GM10266 (cell line): Measurements from ENCODE around the gene SCYL2.
A peak's percentile ranks its signal among the peaks of the same experiment; 100 is the strongest.
"Not testable (repeated sequence)": the region's sequence is repeated elsewhere in the genome, so short reads cannot be mapped to it uniquely, and the experiment has no call there.

Experiments
- DNase-seq: peaks from one replicate; pipeline ENCODE4 v3.0.0; 2012; ENCODE audit errors: extremely low spot score
- TF ChIP-seq, protein P1 (sequence below): IDR thresholded peaks from 2 replicates; pipeline ENCODE4 v1.5.1; 2012; ENCODE audit warnings: mild to moderate bottlenecking, low read depth; ENCODE audit not compliant: control insufficient read depth, insufficient read depth; ENCODE audit errors: missing control alignments

SCYL2 gene

DNA sequence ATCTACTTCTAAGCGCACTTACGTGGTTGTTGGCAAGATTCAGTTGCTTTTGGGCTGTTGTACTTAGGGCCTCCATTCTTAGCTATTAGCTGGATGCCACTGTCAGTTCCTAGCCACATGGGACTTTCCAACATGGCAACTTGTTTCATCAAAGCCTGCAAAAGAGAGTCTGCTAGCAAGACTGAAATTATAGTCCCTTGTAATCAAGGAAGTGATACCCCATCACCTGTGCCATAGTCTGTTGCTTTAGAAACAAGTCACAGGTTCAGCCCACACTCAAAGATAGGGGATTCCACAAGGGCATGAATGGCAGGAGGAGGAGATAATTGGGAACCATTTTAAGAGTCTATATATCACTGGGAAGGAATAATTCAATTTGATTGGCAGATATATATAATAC is 62.8 kb downstream of the SCYL2 start:
- peak; percentile 26 for DNase-seq
- TF ChIP-seq, protein P1, sequence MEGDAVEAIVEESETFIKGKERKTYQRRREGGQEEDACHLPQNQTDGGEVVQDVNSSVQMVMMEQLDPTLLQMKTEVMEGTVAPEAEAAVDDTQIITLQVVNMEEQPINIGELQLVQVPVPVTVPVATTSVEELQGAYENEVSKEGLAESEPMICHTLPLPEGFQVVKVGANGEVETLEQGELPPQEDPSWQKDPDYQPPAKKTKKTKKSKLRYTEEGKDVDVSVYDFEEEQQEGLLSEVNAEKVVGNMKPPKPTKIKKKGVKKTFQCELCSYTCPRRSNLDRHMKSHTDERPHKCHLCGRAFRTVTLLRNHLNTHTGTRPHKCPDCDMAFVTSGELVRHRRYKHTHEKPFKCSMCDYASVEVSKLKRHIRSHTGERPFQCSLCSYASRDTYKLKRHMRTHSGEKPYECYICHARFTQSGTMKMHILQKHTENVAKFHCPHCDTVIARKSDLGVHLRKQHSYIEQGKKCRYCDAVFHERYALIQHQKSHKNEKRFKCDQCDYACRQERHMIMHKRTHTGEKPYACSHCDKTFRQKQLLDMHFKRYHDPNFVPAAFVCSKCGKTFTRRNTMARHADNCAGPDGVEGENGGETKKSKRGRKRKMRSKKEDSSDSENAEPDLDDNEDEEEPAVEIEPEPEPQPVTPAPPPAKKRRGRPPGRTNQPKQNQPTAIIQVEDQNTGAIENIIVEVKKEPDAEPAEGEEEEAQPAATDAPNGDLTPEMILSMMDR: no peak

DNA sequence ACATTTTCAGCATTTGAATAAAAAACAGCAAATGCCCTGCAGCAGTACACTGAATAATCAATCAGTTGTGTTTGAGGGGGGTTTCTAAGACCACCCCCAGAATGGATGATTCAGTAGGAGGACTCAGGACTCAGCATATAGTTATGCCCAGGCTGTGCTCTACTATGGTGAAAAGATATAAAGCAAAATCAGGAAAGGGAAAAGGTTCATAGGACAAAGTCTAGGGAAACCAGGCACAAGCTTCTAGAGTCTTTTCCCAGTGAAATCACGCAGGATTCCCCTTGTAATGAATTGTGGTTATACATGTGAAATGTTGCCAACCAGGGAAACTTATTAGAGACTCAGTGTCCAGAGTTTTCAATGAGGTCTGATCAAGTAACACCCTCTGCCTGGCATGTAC is 64.9 kb downstream of the SCYL2 start:
- DNase-seq: no peak
- TF ChIP-seq, protein P1: no peak

DNA sequence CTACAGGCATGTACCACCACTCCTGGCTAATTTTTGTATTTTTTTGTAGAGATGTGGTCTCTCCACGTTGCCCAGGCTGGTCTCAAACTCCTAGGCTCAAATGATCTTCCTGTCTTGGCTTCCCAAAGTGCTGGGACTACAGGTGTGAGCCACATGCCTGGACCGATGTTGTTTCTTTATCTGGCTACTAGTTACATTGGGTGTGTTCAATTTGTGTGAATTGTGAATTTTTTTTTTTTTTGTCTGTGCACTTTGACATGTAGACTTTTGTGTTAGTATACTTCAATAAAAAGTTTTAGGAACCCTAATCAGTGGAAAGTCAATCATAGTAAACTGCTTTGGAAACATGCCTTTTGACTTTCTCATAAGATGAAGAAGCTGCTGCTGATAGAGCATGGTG is 65.9 kb downstream of the SCYL2 start:
- TF ChIP-seq, protein P1: no peak
- DNase-seq: no peak

DNA sequence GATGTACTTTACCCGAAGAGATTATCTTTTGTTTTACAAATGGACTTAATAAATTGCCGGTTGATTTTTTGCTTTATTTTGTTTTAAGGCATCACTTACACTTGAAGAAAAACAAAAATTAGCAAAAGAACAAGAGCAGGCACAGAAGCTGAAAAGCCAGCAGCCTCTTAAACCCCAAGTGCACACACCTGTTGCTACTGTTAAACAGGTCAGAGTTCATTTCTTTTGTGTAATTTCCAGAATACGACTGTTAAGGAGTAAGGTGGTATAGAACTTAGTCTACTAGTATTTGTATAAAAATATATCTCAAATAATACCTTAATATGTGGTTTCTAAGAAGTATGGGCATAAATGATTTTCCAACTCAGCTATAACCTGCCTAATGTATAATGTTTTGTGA is 70.3 kb downstream of the SCYL2 start:
- no peak for DNase-seq
- TF ChIP-seq, protein P1: no peak

DNA sequence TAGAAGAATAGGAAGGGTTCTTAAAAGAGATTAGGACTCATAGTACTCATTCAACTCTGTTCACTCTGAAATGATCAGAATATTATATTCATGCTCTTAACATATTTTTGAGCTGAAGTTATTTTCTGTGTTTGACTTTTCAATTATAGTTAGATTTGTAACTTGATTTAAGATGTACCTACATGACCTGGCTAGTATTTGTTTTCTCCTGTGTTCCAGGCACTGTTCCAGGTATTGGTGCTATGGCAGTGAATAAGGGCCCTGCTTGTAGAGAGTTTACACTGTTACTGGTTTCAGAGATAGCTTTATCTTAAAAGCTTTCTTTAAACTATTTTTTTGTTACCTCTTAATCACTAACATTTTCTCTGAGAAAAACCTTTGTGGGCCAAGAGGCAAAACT is 70.8 kb downstream of the SCYL2 start:
- TF ChIP-seq, protein P1: no peak
- DNase-seq: no peak

DNA sequence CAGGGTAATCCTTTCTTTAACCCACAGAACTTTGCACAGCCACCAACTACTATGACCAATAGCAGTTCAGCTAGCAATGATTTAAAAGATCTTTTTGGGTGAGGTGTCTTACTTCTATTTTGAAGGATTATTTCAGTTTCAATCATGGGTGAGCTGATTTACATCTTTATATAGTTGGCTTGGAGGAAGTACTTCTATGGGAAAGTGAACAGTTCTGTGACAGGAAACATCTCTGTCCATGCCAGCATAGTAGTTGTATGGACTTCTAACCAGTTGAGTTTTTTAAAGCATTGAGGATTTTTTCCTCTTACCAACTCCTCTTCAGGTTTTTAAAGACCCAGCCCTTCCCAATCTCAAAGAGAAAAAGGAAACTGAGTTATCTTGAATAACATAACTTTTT is 72.1 kb downstream of the SCYL2 start:
- TF ChIP-seq, protein P1: no peak
- DNase-seq: no peak

DNA sequence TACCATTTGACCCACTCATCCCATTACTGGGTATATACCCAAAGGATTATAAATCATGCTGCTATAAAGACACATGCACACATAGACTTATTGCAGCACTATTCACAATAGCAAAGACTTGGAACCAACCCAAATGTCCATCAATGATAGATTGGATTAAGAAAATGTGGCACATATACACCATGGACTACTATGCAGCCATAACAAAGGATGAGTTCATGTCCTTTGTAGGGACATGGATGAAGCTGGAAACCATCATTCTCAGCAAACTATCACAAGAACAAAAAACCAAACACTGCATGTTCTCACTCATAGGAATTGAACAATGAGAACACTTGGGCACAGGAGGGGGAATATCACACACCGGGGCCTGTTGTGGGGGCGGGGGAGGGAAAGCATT is 75.9 kb downstream of the SCYL2 start:
- DNase-seq: not testable (repeated sequence)

DNA sequence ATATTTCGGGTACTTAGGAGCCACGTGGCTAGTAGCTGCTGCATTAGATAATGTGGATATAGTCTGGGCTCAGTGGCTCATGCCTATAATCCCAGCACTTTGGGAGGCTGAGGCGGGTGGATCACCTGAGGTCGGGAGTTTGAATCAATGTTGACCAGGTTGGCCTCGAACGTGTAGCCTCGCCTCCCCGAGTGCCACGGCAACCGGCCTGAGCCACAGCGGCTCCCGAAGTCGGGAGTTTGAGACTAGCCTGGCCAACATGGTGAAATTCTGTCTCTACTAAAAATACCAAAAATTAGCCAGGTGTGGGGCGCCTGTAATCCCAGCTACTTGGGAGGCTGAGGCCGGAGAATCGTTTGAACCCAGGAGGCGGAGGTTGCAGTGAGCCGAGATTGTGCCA is 77.4 kb downstream of the SCYL2 start:
- DNase-seq: not testable (repeated sequence)

DNA sequence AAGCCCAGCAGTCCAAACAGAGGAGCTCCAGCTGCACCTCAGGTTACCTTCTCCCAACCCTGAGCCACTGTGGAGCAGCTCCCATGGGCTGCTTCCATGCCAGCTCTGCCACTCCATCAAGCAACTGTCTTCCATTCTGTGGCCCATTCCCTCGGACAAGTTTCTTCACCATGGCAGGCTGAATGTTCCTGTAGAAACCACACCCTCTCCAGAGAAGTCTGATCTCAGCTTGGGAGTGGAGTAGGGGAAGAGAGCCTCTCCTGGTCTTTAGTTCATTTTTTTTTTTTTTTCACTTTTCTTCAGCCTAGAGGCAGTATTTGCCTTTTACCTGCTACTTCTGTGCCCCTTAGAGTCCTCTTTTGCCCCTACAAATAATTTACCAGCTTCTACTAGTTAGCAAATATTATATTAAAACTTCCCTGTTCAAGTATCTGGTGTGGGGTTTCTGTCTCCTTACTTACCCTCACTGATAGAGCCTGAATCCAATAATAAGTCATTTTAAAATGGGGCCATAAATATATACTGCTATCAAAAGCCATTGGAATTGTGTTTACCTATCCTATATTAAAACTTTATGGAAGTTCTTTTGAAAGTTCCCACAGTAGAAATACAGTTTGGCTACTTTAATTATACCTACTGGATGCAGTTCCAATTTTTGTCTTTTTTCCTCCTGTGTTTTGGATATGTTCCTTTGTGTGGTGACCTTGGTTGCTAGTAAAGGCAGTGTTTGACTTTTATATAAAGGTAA is 78.2 kb downstream of the SCYL2 start:
- DNase-seq: no peak
- TF ChIP-seq, protein P1: no peak
